PFSK-1 (cell line): ENCODE results near the gene PTPRT.

Source experiments
- FOXP2 ChIP-seq: optimal IDR thresholded peaks from 2 replicates; pipeline ENCODE3; 2011; ENCODE audit warnings: borderline replicate concordance, control low read depth, inconsistent platforms; ENCODE audit not compliant: insufficient read depth; ENCODE audit errors: extremely low read length, extremely low read depth
- POLR2AphosphoS5 ChIP-seq: IDR thresholded peaks from 2 replicates; pipeline ENCODE4 v1.6.1; 2012; ENCODE audit warnings: low read depth, mild to moderate bottlenecking, control low read depth, low read length, moderate library complexity
- REST ChIP-seq, 2 experiments: IDR thresholded peaks; 2 replicates each; pipeline versions ENCODE4 v1.6.1 to v1.8.0; 2011 to 2012; ENCODE audit warnings: low read depth in 2 of 2, low read length in 2 of 2, control low read depth in 1 of 2, inconsistent platforms in 1 of 2, mild to moderate bottlenecking in 1 of 2, moderate library complexity in 1 of 2; ENCODE audit not compliant: insufficient read depth in 1 of 2
- SIN3A ChIP-seq: IDR thresholded peaks from 2 replicates; pipeline ENCODE4 v1.6.1; 2012; ENCODE audit warnings: mild to moderate bottlenecking, low read length, moderate library complexity, borderline replicate concordance; ENCODE audit not compliant: insufficient read depth
- TAF1 ChIP-seq: IDR thresholded peaks from 2 replicates; pipeline ENCODE4 v1.6.1; 2012; ENCODE audit warnings: low read length, control low read depth, borderline replicate concordance; ENCODE audit not compliant: insufficient read depth

PTPRT gene

GRCh38 chr20:42714298-42715141 lies 475.2 kb downstream of the PTPRT start:
- TF ChIP-seq REST (IDR thresholded peaks at IDR 0.05; ENCODE audit: insufficient read depth in 1 of 2, low read depth in 2 of 2, low read length in 2 of 2): no peak
- no peak for TF ChIP-seq FOXP2
- no peak for TF ChIP-seq POLR2AphosphoS5
- TF ChIP-seq TAF1: no peak
- no peak for TF ChIP-seq SIN3A

- no peak for TF ChIP-seq POLR2AphosphoS5
- TF ChIP-seq SIN3A: no peak
- TF ChIP-seq FOXP2: no peak
- no peak for TF ChIP-seq TAF1
- TF ChIP-seq REST (IDR thresholded peaks at IDR 0.05; ENCODE audit: insufficient read depth in 1 of 2, low read depth in 2 of 2, low read length in 2 of 2): no peak
Observed at GRCh38 chr20:42708266-42708665, 481.4 kb downstream of the PTPRT start.

- no peak for TF ChIP-seq FOXP2
- TF ChIP-seq TAF1: no peak
- TF ChIP-seq POLR2AphosphoS5: no peak
- no peak for TF ChIP-seq REST (IDR thresholded peaks at IDR 0.05; ENCODE audit: insufficient read depth in 1 of 2, low read depth in 2 of 2, low read length in 2 of 2)
- no peak for TF ChIP-seq SIN3A
Observed at GRCh38 chr20:42706759-42707158, 482.9 kb downstream of the PTPRT start.

GRCh38 chr20:42705550-42705949 lies 484.2 kb downstream of the PTPRT start:
- TF ChIP-seq FOXP2 (no peak), REST (IDR thresholded peaks at IDR 0.05; ENCODE audit: insufficient read depth in 1 of 2, low read depth in 2 of 2, low read length in 2 of 2) (no peak), SIN3A (no peak), TAF1 (no peak), POLR2AphosphoS5 (no peak)

- TF ChIP-seq TAF1 (no peak), POLR2AphosphoS5 (no peak), SIN3A (no peak), FOXP2 (no peak), REST (IDR thresholded peaks at IDR 0.05; ENCODE audit: insufficient read depth in 1 of 2, low read depth in 2 of 2, low read length in 2 of 2) (no peak)
Observed at GRCh38 chr20:42703744-42704143, 486.0 kb downstream of the PTPRT start.
